Measurements from ENCODE around the gene MAP10.

- TF ChIP-seq CTCF (IDR thresholded peaks at IDR 0.05) (no peak), EZH2 (IDR thresholded peaks at IDR 0.05) (no peak), EZH2phosphoT487 (IDR thresholded peaks at IDR 0.05) (no peak)
Measured at GRCh38 chr1:232789651-232790050, 15.6 kb upstream of the MAP10 start.

Data from neural progenitor cell (in vitro differentiated cells).